ENCODE measurements around the gene IL17F. TPM values are rescaled to one million over a fixed set of nuclear protein-coding genes. Genes with fewer than 3 reads are reported as not detected.

The IL17F gene
- total and polyA plus RNA-seq, 2 of the 8 experiments (the other 6 are each of a cell fraction or from before 2014, with no cell fraction given): 0.08 TPM; not detected in 1

DNA sequence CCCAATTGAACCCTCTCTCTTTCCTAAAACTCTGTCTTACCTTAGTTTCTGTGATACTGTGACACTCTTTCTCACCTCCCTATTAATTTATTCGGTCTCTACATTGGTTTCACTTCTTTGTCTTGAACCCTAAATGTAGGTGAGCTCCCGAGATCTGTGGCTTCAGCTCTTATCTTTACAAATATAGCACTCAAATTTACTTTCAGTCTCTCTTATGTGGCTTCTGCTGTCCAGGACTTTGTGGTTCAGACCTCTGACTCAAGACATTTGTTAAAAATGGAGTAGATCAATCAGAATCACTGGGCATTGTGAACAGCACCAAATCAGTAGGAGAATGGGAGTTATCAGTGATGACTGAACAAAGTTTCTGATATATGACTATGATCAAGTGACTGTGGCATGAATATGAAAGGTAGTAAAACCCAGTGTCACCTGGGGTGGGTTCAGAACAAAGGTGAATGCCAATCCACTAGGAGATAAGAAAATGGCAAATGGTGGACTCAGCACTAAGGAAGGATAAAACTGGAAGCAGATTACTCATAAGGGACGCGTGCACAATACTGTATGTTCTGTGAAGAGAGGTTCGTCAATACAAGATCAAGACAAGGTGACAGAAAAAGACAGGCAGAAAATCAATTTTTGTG, 27.2 kb downstream of the IL17F start:
- no peak overlapping the region for H2BK12ac ChIP-seq (ENCODE audit: low read depth, low read length)
- 89% methylated on average over 5 of the region's 5 CpGs; no CpG with 5 or more reads in 1 of the 2 experiments for WGBS, 2 experiments (ENCODE audit: extremely low coverage in 1 of 2, insufficient coverage in 1 of 2, insufficient read length in 1 of 2, insufficient replicate concordance in 2 of 2, low coverage in 1 of 2, low lambda C conversion rate in 2 of 2, missing lambda C conversion rate in 1 of 2)
- no peaks in the 10 kb centered on the region for H3K79me1 ChIP-seq (ENCODE audit: low read depth, low read length)
- no peaks in the 10 kb centered on the region for H3K36me3 ChIP-seq (ENCODE audit: control insufficient read depth in 2 of 4, insufficient read depth in 4 of 4, low read length in 3 of 4)
- H3K14ac ChIP-seq (ENCODE audit: insufficient read length): no peak overlapping the region
- no peak overlapping the region for H2BK5ac ChIP-seq (ENCODE audit: low read depth, low read length)
- no peaks in the 10 kb centered on the region for H3K79me2 ChIP-seq (ENCODE audit: control insufficient read depth in 1 of 2, insufficient read depth in 2 of 2, low read length in 2 of 2)
- FAIRE-seq (no peak), DNase-seq (ENCODE audit: low read depth in 1 of 2, low spot score in 2 of 2) (no peak)
- H3K4me2 ChIP-seq (ENCODE audit: insufficient read depth in 1 of 2, low read depth in 2 of 2, low read length in 2 of 2): no peak overlapping the region
- no peaks in the 10 kb centered on the region for H3K4me1 ChIP-seq (replicated peaks in 1 of 4; ENCODE audit: control insufficient read depth in 3 of 4, insufficient read depth in 4 of 4, low read length in 3 of 4)
- no peak overlapping the region for H4K8ac ChIP-seq (ENCODE audit: extremely low read depth, insufficient read depth, low read length)
- H2BK20ac ChIP-seq (ENCODE audit: low read length): no peak overlapping the region
- no peak overlapping the region for H2AFZ ChIP-seq (ENCODE audit: low read length)
- no peaks in the 10 kb centered on the region for H3K9me3 ChIP-seq (ENCODE audit: insufficient read depth in 2 of 2, low read depth in 1 of 2, low read length in 1 of 2)
- H4K5ac ChIP-seq (ENCODE audit: insufficient read length, low read depth, low read length): no peak overlapping the region
- no peak overlapping the region for H3K9ac ChIP-seq (replicated peaks in 1 of 4; ENCODE audit: extremely low read depth in 1 of 4, low read depth in 3 of 4, low read length in 3 of 4)
- no peaks in the 10 kb centered on the region; the same call in 1 of the 2 replicates for H3K23me2 ChIP-seq (ENCODE audit: low read depth, low read length)
- no peak overlapping the region for H3K4ac ChIP-seq (replicated peaks; ENCODE audit: insufficient read length, low read depth, low read length)
- H4K20me1 ChIP-seq (replicated peaks in 1 of 2; ENCODE audit: control insufficient read depth in 1 of 2, insufficient read depth in 2 of 2, low read length in 2 of 2): no peaks in the 10 kb centered on the region
- ChIA-PET POLR2A (ENCODE audit: partially characterized antibody) (no interaction called here), CTCF (ENCODE audit: partially characterized antibody) (no interaction called here)
- H3K27me3 ChIP-seq (replicated peaks in 1 of 4; ENCODE audit: control insufficient read depth in 3 of 4, extremely low read depth in 1 of 4, insufficient read depth in 3 of 4, low read length in 3 of 4): no peaks in the 10 kb centered on the region
- no peak overlapping the region for H4K91ac ChIP-seq (replicated peaks; ENCODE audit: insufficient read length, low read length)
- H2AK5ac ChIP-seq (ENCODE audit: low read depth, low read length): no peak overlapping the region
- no peak overlapping the region for H2BK15ac ChIP-seq (ENCODE audit: low read length)
- no peak overlapping the region for H3K56ac ChIP-seq (replicated peaks; ENCODE audit: insufficient read length, low read depth, low read length)
- H2BK120ac ChIP-seq (replicated peaks; ENCODE audit: low read depth, low read length): no peak overlapping the region
- no peak overlapping the region for H3K27ac ChIP-seq (ENCODE audit: low read depth, low read length)
- H3K4me3 ChIP-seq (ENCODE audit: extremely low read depth in 1 of 4, insufficient read depth in 2 of 4, low read depth in 3 of 4, low read length in 4 of 4): no peak overlapping the region
- no peak overlapping the region for H3K18ac ChIP-seq (ENCODE audit: extremely low read depth, low read length)
- H3K23ac ChIP-seq (ENCODE audit: insufficient read length): no peak overlapping the region
- TF ChIP-seq YY1 (IDR thresholded peaks at IDR 0.05; ENCODE audit: low read depth, low read length) (no peak), MAFK (IDR thresholded peaks at IDR 0.05; ENCODE audit: low read depth, low read length) (no peak), EZH2 (IDR thresholded peaks at IDR 0.05; ENCODE audit: low read depth, low read length, severe bottlenecking) (no peak), SIRT6 (IDR thresholded peaks at IDR 0.05; ENCODE audit: low read length) (no peak), RXRA (IDR thresholded peaks at IDR 0.05; ENCODE audit: insufficient read depth, low read depth, low read length) (no peak), CEBPB (IDR thresholded peaks at IDR 0.05; ENCODE audit: low read depth, low read length) (no peak), BACH1 (IDR thresholded peaks at IDR 0.05; ENCODE audit: low read length) (no peak), ASH2L (IDR thresholded peaks at IDR 0.05; ENCODE audit: low read length) (no peak), POU5F1 (IDR thresholded peaks at IDR 0.05; ENCODE audit: low read depth, low read length) (no peak), POLR2A (IDR thresholded peaks at IDR 0.05; ENCODE audit: control extremely low read depth in 1 of 2, low read depth in 2 of 2, low read length in 2 of 2) (no peak), ATF3 (IDR thresholded peaks at IDR 0.05; ENCODE audit: insufficient read depth, low read depth, low read length) (no peak), JUN (IDR thresholded peaks at IDR 0.05; ENCODE audit: low read depth, low read length) (no peak), KDM4A (IDR thresholded peaks at IDR 0.05; ENCODE audit: low read depth, low read length, severe bottlenecking) (no peak), SIX5 (IDR thresholded peaks at IDR 0.05; ENCODE audit: low read depth, low read length) (no peak), NRF1 (IDR thresholded peaks at IDR 0.05; ENCODE audit: low read depth, low read length) (no peak), TBP (IDR thresholded peaks at IDR 0.05; ENCODE audit: low read depth, low read length) (no peak)
